ENCODE data around the gene MERTK. TPM values are rescaled to one million over a fixed set of nuclear protein-coding genes. Genes with fewer than 3 reads are reported as not detected.

Gene MERTK
- total RNA-seq, 1 donor from 2014 or later: 20.7 TPM

DNA sequence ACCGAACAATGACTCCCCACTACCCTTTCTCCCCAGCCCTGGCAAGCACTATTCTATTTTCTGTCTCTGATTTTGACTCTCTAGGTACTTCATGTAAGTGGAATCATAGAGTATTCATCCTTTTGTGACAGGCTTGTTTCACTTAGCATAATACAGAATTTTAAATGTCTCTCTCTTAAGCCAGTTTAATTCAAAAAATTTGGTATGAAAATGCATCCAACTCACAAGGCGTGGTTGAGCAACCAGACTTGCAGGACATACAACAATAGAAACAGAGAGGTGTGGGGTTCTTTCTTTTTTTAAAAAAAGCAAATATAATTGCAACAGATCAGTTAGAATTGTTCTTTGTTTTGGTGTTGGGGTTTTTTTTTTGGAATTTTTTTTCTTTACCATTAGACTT, 109.1 kb downstream of the MERTK start:
- Histone ChIP-seq H3K27ac (no peak overlapping the region), H3K36me3 (peaks cover 44% of the 10 kb centered on the region), H3K4me1 (peaks cover 4% of the 10 kb centered on the region), H3K4me3 (no peak overlapping the region), H3K9me3 (no peaks in the 10 kb centered on the region), H3K27me3 (ENCODE audit: low read depth) (no peaks in the 10 kb centered on the region)
- intact Hi-C loops (cut with DNase I): no loop called here
- no peak for DNase-seq
- no peak for ATAC-seq
- no peak for TF ChIP-seq CTCF (IDR thresholded peaks at IDR 0.05)

GRCh38 chr2:112008910-112009485, 110.6 kb downstream of the MERTK start:
- TF ChIP-seq CTCF (IDR thresholded peaks at IDR 0.05): no peak
- peaks cover 35% of the 10 kb centered on the region for H3K36me3 ChIP-seq
- no peaks in the 10 kb centered on the region for H3K27me3 ChIP-seq (ENCODE audit: low read depth)
- intact Hi-C loops (cut with DNase I): no loop called here
- H3K27ac ChIP-seq: no peak overlapping the region
- DNase-seq: no peak
- no peaks in the 10 kb centered on the region for H3K9me3 ChIP-seq
- peaks cover 4% of the 10 kb centered on the region for H3K4me1 ChIP-seq
- ATAC-seq: no peak
- H3K4me3 ChIP-seq: no peak overlapping the region

GRCh38 chr2:112010751-112011150, 112.3 kb downstream of the MERTK start:
- Histone ChIP-seq H3K4me1 (peaks cover 4% of the 10 kb centered on the region), H3K9me3 (no peaks in the 10 kb centered on the region), H3K27ac (no peak overlapping the region), H3K36me3 (peaks cover 35% of the 10 kb centered on the region), H3K27me3 (ENCODE audit: low read depth) (no peaks in the 10 kb centered on the region), H3K4me3 (no peak overlapping the region)
- intact Hi-C loops (cut with DNase I): no loop called here
- ATAC-seq: peak; percentile 50 to 65
- peak; percentile 62 for DNase-seq
- TF ChIP-seq CTCF (IDR thresholded peaks at IDR 0.05): no peak

DNA sequence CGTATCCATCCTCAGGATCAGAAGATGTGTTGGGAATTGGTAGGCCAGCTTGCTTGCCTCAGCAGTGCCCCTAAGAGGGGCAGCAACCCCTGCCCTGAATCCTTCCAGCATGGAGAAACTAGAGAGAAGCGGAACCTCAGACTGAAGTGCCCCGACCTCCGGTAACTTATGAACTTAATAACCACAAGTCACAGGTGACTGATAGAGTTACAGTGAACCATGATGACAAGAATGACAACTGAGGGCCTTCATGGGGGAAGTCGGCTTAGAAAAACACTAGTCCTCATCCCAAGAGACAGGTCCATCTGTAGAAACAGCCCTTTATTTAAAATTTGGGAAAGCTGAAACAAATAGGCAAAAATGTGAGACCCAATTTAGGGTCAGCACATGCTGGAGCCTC, 114.1 kb downstream of the MERTK start:
- Histone ChIP-seq H3K36me3 (peaks cover 35% of the 10 kb centered on the region), H3K9me3 (no peaks in the 10 kb centered on the region), H3K4me1 (no peaks in the 10 kb centered on the region), H3K4me3 (no peak overlapping the region), H3K27me3 (ENCODE audit: low read depth) (no peaks in the 10 kb centered on the region), H3K27ac (no peak overlapping the region)
- intact Hi-C loops (cut with DNase I): no loop called here
- ATAC-seq: no peak
- DNase-seq: no peak
- no peak for TF ChIP-seq CTCF (IDR thresholded peaks at IDR 0.05)

- H3K27me3 ChIP-seq (ENCODE audit: low read depth): no peaks in the 10 kb centered on the region
- intact Hi-C loops (cut with DNase I): no loop called here
- ATAC-seq (no peak), DNase-seq (no peak)
- TF ChIP-seq CTCF (IDR thresholded peaks at IDR 0.05): no peak
- peaks cover 28% of the 10 kb centered on the region for H3K36me3 ChIP-seq
- H3K4me3 ChIP-seq: no peak overlapping the region
- no peaks in the 10 kb centered on the region for H3K4me1 ChIP-seq
- H3K27ac ChIP-seq: no peak overlapping the region
- H3K9me3 ChIP-seq: no peaks in the 10 kb centered on the region
These were observed 120.4 kb downstream of the MERTK start for GRCh38 chr2:112018846-112019245.
